ENCODE measurements around the gene DUSP28.

GRCh38 chr2:240520974-240521350 lies 39.2 kb upstream of the DUSP28 start:
- TF ChIP-seq POLR2AphosphoS5 (IDR thresholded peaks at IDR 0.05; ENCODE audit: low read depth, low read length) (no peak), TAF1 (IDR thresholded peaks at IDR 0.05; ENCODE audit: low read depth, low read length) (no peak), POLR2A (IDR thresholded peaks at IDR 0.05; ENCODE audit: low read depth, low read length) (no peak)

All from GM12891 (cell line).